Suprapubic skin (tissue), 4 donors: Measurements from ENCODE around the gene PPP2R2D. TPM values are rescaled to one million over a fixed set of nuclear protein-coding genes. Genes with fewer than 3 reads are reported as not detected.

Experiments
- DNase-seq, 2 donors: peaks; one replicate each; pipeline ENCODE4 v3.0.0-alpha.2; 2019; ENCODE audit warnings: low spot score in 2 of 2
- H3K27ac ChIP-seq: fragments of 200-600 bp; sonication (generic); one replicate; pipeline ENCODE4 v1.5.1; 2019
- H3K27me3 ChIP-seq: fragments of 200-600 bp; sonication (generic); one replicate; pipeline ENCODE4 v1.5.1; 2019
- H3K36me3 ChIP-seq: fragments of 200-600 bp; sonication (generic); one replicate; pipeline ENCODE4 v1.5.1; 2019
- H3K4me1 ChIP-seq: fragments of 200-600 bp; sonication (generic); one replicate; pipeline ENCODE4 v1.5.1; 2019
- H3K4me3 ChIP-seq: fragments of 200-600 bp; sonication (generic); one replicate; pipeline ENCODE4 v1.5.1; 2019; ENCODE audit warnings: mild to moderate bottlenecking
- H3K9me3 ChIP-seq: fragments of 200-600 bp; sonication (generic); one replicate; pipeline ENCODE4 v1.5.1; 2019
- EP300 ChIP-seq: sonication (generic); formaldehyde crosslinking; IDR thresholded peaks from one replicate; pipeline ENCODE4 v1.6.1; 2017; ENCODE audit warnings: antibody characterized with exemption
- POLR2A ChIP-seq, 2 donors: fragments of 450-650 bp; IDR thresholded peaks; one replicate each; pipeline ENCODE4 v1.6.1; 2017; ENCODE audit warnings: antibody characterized with exemption in 2 of 2, mild to moderate bottlenecking in 2 of 2, moderate library complexity in 2 of 2
- POLR2AphosphoS5 ChIP-seq, 3 donors: sonication (generic); formaldehyde crosslinking; IDR thresholded peaks; one replicate each; pipeline ENCODE4 v1.6.1; 2017; ENCODE audit warnings: antibody characterized with exemption in 3 of 3
- WGBS: methylation state at CpG from one replicate; pipeline ENCODE4 v1.1.5; 2018; 5-methylcytosine and 5-hydroxymethylcytosine counted together
- total RNA-seq, 4 donors: library from RNA; depleted of rRNA; stranded (reverse); fragments of >200 nt; gene quantifications; one replicate each; pipeline ENCODE4 v1.1.0, GENCODE V29; 2016
- TF ChIP-seq, protein P1 (sequence below), 2 donors: fragments of 200-600 bp in 1 of 2; fragments of 450-650 bp in 1 of 2; sonication (generic) in 1 of 2; IDR thresholded peaks; one replicate each; pipeline ENCODE4 v1.5.1; 2016 to 2019; ENCODE audit warnings: antibody characterized with exemption in 2 of 2, mild to moderate bottlenecking in 1 of 2, moderate library complexity in 1 of 2

Gene PPP2R2D
- total RNA-seq, 4 donors from 2014 or later: 22.6 to 67.2 (median 30.1) TPM

- WGBS: 86% methylated on average over 23 of the region's 27 CpGs
Measured at GRCh38 chr10:131872011-131872826, 28.6 kb upstream of the PPP2R2D start.

DNA sequence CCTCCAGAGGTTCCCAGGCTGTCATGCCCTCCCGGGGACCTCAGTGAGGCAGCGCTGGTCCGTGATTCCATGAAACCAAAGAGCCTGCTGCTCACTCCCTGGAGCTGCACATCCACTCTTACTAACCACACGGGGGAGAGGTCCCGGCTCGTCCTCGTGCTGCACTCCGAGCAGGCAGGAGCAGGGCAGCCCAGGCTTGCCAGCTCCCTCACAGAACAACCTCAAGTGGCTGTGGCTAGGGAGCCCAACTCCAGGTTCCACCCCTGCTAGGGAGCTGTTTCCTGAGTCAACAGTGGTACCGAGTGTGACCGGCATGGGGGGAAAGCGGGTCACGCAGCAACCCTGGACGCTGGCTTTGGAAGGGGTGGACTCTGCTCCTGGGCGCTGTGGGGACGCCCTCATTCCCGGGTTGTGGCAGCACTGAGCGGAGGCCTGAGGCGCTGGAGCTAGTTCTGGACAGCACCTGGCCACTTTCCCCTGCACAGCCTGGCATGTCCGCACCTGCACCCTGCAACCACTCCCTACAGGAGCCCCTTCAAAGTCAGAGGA, 27.9 kb upstream of the PPP2R2D start:
- Histone ChIP-seq H3K36me3 (no peaks in the 10 kb centered on the region), H3K4me3 (no peak overlapping the region), H3K4me1 (peaks cover 5% of the 10 kb centered on the region), H3K9me3 (no peaks in the 10 kb centered on the region), H3K27ac (no peak overlapping the region), H3K27me3 (peaks cover 50% of the 10 kb centered on the region)
- no peak for DNase-seq
- WGBS: 62% methylated on average over 3 of the region's 19 CpGs
- TF ChIP-seq EP300: no peak
- no peak for TF ChIP-seq POLR2A (IDR thresholded peaks at IDR 0.05)
- TF ChIP-seq POLR2AphosphoS5 (IDR thresholded peaks at IDR 0.05): no peak
- TF ChIP-seq, protein P1, sequence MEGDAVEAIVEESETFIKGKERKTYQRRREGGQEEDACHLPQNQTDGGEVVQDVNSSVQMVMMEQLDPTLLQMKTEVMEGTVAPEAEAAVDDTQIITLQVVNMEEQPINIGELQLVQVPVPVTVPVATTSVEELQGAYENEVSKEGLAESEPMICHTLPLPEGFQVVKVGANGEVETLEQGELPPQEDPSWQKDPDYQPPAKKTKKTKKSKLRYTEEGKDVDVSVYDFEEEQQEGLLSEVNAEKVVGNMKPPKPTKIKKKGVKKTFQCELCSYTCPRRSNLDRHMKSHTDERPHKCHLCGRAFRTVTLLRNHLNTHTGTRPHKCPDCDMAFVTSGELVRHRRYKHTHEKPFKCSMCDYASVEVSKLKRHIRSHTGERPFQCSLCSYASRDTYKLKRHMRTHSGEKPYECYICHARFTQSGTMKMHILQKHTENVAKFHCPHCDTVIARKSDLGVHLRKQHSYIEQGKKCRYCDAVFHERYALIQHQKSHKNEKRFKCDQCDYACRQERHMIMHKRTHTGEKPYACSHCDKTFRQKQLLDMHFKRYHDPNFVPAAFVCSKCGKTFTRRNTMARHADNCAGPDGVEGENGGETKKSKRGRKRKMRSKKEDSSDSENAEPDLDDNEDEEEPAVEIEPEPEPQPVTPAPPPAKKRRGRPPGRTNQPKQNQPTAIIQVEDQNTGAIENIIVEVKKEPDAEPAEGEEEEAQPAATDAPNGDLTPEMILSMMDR (IDR thresholded peaks at IDR 0.05): no peak

More at GRCh38 chr10:131872011-131872826, 28.6 kb upstream of the PPP2R2D start:
- Histone ChIP-seq H3K4me3 (no peak overlapping the region), H3K36me3 (no peaks in the 10 kb centered on the region), H3K9me3 (no peaks in the 10 kb centered on the region), H3K27me3 (peaks cover 50% of the 10 kb centered on the region), H3K4me1 (peaks cover 5% of the 10 kb centered on the region), H3K27ac (no peak overlapping the region)
- DNase-seq: no peak
- TF ChIP-seq POLR2A (IDR thresholded peaks at IDR 0.05) (no peak), POLR2AphosphoS5 (IDR thresholded peaks at IDR 0.05) (no peak), EP300 (no peak)
- TF ChIP-seq, protein P1 (IDR thresholded peaks at IDR 0.05): no peak

- Histone ChIP-seq H3K9me3 (no peaks in the 10 kb centered on the region), H3K27ac (no peak overlapping the region), H3K4me1 (peaks cover 5% of the 10 kb centered on the region), H3K36me3 (no peaks in the 10 kb centered on the region), H3K27me3 (peaks cover 45% of the 10 kb centered on the region), H3K4me3 (no peak overlapping the region)
- WGBS: 2% methylated on average over 10 of the region's 17 CpGs
- DNase-seq: no peak
- no peak for TF ChIP-seq POLR2A (IDR thresholded peaks at IDR 0.05)
- TF ChIP-seq, protein P1 (IDR thresholded peaks at IDR 0.05): peak; percentile 2 to 66
Measured at GRCh38 chr10:131874991-131875451, 25.8 kb upstream of the PPP2R2D start.

DNA sequence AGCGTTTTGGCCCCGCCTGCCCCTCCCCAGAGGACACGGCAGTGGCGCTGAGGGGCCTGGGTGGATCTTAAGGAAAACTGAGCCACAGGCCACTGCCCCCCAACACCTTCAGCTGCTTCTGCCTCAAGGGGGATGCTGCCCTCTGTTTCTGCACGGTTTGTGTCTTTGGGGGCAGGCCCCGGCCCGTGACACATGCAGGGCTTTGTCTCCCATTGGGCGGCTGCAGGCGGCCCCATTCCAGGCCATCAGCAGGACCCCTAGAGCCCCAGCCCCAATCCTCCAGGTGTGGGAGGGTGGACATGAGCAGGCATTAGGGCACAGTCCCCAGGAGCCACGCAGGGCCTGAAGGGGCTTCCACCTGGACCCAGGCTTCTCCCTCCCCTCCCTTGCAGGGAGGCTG, 25.3 kb upstream of the PPP2R2D start:
- H3K4me3 ChIP-seq: no peak overlapping the region
- H3K4me1 ChIP-seq: peaks cover 5% of the 10 kb centered on the region
- no peak overlapping the region for H3K27ac ChIP-seq
- no peaks in the 10 kb centered on the region for H3K9me3 ChIP-seq
- peaks cover 45% of the 10 kb centered on the region for H3K27me3 ChIP-seq
- no peak for DNase-seq
- 67% methylated on average over 2 of the region's 10 CpGs for WGBS
- TF ChIP-seq, protein P1 (IDR thresholded peaks at IDR 0.05): no peak
- no peak for TF ChIP-seq EP300
- no peak for TF ChIP-seq POLR2A (IDR thresholded peaks at IDR 0.05)
- TF ChIP-seq POLR2AphosphoS5 (IDR thresholded peaks at IDR 0.05): no peak
- H3K36me3 ChIP-seq: no peaks in the 10 kb centered on the region

DNA sequence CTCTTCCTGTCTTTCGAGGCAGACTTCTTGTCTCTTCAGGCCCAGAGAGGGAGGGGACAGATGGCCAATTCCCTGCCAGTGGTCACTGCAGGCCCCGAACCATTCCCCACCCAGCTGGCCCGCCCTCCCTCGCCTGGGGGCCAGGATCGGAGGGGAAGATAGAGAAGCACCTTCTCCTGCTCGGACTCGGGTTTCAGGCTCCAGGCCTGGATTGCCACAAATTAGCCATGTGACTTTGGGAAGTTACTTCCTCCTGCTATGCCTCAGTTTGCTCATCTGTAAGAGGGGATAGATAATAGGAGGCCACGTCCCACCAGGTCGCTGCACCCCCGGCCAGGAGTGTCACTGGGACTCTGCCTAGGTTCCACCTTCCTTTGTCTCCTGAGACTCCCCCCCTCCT, 24.8 kb upstream of the PPP2R2D start:
- H3K27ac ChIP-seq: no peak overlapping the region
- peaks cover 45% of the 10 kb centered on the region for H3K27me3 ChIP-seq
- no peak for DNase-seq
- no peak overlapping the region for H3K4me3 ChIP-seq
- 59% methylated on average over 7 of the region's 10 CpGs for WGBS
- peaks cover 3% of the 10 kb centered on the region for H3K4me1 ChIP-seq
- no peaks in the 10 kb centered on the region for H3K36me3 ChIP-seq
- H3K9me3 ChIP-seq: no peaks in the 10 kb centered on the region
- TF ChIP-seq POLR2AphosphoS5 (IDR thresholded peaks at IDR 0.05): no peak
- no peak for TF ChIP-seq POLR2A (IDR thresholded peaks at IDR 0.05)
- TF ChIP-seq, protein P1 (IDR thresholded peaks at IDR 0.05): no peak
- no peak for TF ChIP-seq EP300
